Vagina (tissue), 2 donors: ENCODE data around the gene PTK6. TPM values are rescaled to one million over a fixed set of nuclear protein-coding genes. Genes with fewer than 3 reads are reported as not detected.
A peak's percentile ranks its signal among the peaks of the same experiment; 100 is the strongest.

Experiments
- DNase-seq, 2 donors: peaks; one replicate each; pipeline ENCODE4 v3.0.0-alpha.2; 2017; ENCODE audit errors: extremely low spot score in 2 of 2
- H3K27ac ChIP-seq: fragments of 200-600 bp; sonication (generic); one replicate; pipeline ENCODE4 v1.5.1; 2019
- H3K27me3 ChIP-seq: fragments of 200-600 bp; sonication (generic); one replicate; pipeline ENCODE4 v1.5.1; 2019
- H3K36me3 ChIP-seq, 2 donors: fragments of 200-600 bp; sonication (generic); one replicate each; pipeline ENCODE4 v1.5.1; 2017 to 2019
- H3K4me1 ChIP-seq: fragments of 200-600 bp; sonication (generic); one replicate; pipeline ENCODE4 v1.5.1; 2019
- H3K4me3 ChIP-seq, 2 donors: fragments of 200-600 bp; sonication (generic); 1 replicate in 1 of 2; 2 replicates in 1 of 2; pipeline ENCODE4 v1.5.1; 2016 to 2019
- H3K9me3 ChIP-seq: fragments of 200-600 bp; sonication (generic); one replicate; pipeline ENCODE4 v1.5.1; 2019
- POLR2A ChIP-seq, 2 donors: fragments of 450-650 bp; IDR thresholded peaks; one replicate each; pipeline ENCODE4 v1.6.1; 2017; ENCODE audit warnings: antibody characterized with exemption in 2 of 2, mild to moderate bottlenecking in 2 of 2, moderate library complexity in 2 of 2
- POLR2AphosphoS5 ChIP-seq, 2 donors: sonication (generic); formaldehyde crosslinking; IDR thresholded peaks; one replicate each; pipeline ENCODE4 v1.9.0; 2017; ENCODE audit warnings: antibody characterized with exemption in 2 of 2, mild to moderate bottlenecking in 2 of 2, low read depth in 1 of 2; ENCODE audit not compliant: insufficient read depth in 1 of 2
- intact Hi-C: fragments of 100-400 bp; cut with DNase I; formaldehyde crosslinking; loops from one replicate; pipeline ENCODE4 v1.15.1; 2023
- total RNA-seq: library from RNA; depleted of rRNA; stranded (reverse); fragments of >200 nt; gene quantifications from one replicate; pipeline ENCODE4 v1.2.3, GENCODE V29; 2016
- TF ChIP-seq, protein P1 (sequence below), 3 experiments: fragments of 450-650 bp in 2 of 3; fragments of 200-600 bp in 1 of 3; sonication (generic) in 1 of 3; IDR thresholded peaks; one replicate each; pipeline ENCODE4 v1.5.1; 2017 to 2019; ENCODE audit warnings: antibody characterized with exemption in 3 of 3, mild to moderate bottlenecking in 2 of 3, moderate library complexity in 2 of 3

Gene PTK6
- total RNA-seq, 1 donor from 2014 or later = 25.8 TPM

DNA sequence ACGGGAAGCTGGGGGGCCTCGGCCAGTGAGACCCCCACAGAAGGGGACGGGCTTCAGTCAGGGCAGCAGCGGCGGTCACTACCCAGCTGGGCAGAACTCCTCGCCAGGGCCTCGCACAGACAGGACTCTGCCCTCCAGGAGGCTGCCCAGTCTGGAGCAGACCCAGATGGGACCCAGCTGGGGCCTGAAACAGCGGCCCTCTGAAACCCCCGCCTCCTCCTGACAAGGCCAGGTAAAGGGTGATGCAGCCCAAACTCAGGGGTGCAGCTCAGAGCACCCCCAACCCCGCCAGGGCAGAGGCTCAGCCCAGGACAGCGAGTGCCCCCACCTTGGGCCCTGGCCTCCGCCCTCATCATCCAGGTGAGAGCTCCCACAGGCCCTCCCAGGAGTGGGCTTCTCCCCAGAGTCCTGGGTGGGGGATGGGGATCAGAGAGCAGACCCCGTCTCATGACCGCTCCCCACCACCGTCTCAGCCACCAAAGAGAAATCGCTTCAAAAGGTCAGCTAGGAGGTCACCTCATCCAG, 40.5 kb downstream of the PTK6 start:
- intact Hi-C loops = no loop called here
- peak overlapping the region; percentile 24 to 31 for H3K4me3 ChIP-seq
- H3K27me3 ChIP-seq = peaks cover 20% of the 10 kb centered on the region
- TF ChIP-seq POLR2AphosphoS5 (IDR thresholded peaks at IDR 0.05; ENCODE audit: insufficient read depth in 1 of 2, low read depth in 1 of 2) (no peak), POLR2A (IDR thresholded peaks at IDR 0.05) (no peak)
- TF ChIP-seq, protein P1, sequence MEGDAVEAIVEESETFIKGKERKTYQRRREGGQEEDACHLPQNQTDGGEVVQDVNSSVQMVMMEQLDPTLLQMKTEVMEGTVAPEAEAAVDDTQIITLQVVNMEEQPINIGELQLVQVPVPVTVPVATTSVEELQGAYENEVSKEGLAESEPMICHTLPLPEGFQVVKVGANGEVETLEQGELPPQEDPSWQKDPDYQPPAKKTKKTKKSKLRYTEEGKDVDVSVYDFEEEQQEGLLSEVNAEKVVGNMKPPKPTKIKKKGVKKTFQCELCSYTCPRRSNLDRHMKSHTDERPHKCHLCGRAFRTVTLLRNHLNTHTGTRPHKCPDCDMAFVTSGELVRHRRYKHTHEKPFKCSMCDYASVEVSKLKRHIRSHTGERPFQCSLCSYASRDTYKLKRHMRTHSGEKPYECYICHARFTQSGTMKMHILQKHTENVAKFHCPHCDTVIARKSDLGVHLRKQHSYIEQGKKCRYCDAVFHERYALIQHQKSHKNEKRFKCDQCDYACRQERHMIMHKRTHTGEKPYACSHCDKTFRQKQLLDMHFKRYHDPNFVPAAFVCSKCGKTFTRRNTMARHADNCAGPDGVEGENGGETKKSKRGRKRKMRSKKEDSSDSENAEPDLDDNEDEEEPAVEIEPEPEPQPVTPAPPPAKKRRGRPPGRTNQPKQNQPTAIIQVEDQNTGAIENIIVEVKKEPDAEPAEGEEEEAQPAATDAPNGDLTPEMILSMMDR (IDR thresholded peaks at IDR 0.05) = no peak
- no peaks in the 10 kb centered on the region for H3K36me3 ChIP-seq
- H3K4me1 ChIP-seq = peaks cover 23% of the 10 kb centered on the region
- H3K27ac ChIP-seq = no peak overlapping the region
- no peaks in the 10 kb centered on the region for H3K9me3 ChIP-seq
- no peak for DNase-seq

DNA sequence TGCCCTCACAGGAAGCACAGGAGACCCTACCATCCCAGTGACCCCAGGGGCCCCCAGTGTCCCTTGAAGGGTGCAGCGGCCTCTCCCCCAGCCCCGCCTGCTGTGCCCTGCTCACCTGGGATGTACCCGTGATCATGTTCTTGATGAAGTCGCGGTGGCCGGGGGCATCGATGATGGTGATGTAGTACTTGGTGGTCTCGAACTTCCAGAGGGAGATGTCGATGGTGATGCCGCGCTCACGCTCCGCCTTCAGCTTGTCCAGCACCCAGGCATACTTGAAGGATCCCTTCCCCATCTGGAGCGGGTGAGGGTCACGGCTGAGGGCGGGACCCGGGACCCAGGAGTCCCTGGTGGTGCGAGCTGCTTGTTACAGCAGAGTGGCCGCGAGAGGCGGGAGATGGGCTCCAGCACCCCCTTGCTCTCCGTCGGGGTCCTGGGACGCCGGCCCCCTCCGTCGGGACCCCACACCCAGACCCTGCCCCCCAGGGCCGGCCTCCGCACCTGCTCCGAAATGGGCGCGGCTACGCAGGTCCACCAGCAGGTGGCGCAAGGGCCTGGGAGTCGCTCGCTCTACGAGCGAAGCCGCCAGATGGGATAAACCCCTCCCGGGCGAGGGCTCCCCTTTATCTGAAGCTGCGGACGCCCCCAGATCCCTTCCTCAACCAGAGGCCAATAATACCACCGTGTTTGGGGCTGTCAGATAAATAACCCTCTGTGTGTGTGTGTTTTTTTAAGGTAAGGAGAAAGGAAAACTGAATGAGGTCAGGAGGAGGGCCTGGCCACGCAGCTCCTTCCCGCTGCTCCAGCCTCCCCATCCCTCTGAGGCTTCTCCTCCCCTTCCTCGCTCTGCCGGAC, 41.2 kb downstream of the PTK6 start:
- Histone ChIP-seq H3K27me3 (peaks cover 21% of the 10 kb centered on the region), H3K9me3 (no peaks in the 10 kb centered on the region), H3K27ac (no peak overlapping the region), H3K4me1 (peaks cover 23% of the 10 kb centered on the region), H3K36me3 (no peaks in the 10 kb centered on the region), H3K4me3 (peak overlapping the region; percentile 24 to 31)
- no peak for DNase-seq
- TF ChIP-seq POLR2A (IDR thresholded peaks at IDR 0.05) (no peak), POLR2AphosphoS5 (IDR thresholded peaks at IDR 0.05; ENCODE audit: insufficient read depth in 1 of 2, low read depth in 1 of 2) (no peak)
- TF ChIP-seq, protein P1 (IDR thresholded peaks at IDR 0.05) = peak; percentile 59 to 91 (median 85)
- intact Hi-C loops = no loop called here

GRCh38 chr20:63495167-63495720, 41.9 kb downstream of the PTK6 start:
- peaks cover 18% of the 10 kb centered on the region for H3K27me3 ChIP-seq
- intact Hi-C loops = no loop called here

DNA sequence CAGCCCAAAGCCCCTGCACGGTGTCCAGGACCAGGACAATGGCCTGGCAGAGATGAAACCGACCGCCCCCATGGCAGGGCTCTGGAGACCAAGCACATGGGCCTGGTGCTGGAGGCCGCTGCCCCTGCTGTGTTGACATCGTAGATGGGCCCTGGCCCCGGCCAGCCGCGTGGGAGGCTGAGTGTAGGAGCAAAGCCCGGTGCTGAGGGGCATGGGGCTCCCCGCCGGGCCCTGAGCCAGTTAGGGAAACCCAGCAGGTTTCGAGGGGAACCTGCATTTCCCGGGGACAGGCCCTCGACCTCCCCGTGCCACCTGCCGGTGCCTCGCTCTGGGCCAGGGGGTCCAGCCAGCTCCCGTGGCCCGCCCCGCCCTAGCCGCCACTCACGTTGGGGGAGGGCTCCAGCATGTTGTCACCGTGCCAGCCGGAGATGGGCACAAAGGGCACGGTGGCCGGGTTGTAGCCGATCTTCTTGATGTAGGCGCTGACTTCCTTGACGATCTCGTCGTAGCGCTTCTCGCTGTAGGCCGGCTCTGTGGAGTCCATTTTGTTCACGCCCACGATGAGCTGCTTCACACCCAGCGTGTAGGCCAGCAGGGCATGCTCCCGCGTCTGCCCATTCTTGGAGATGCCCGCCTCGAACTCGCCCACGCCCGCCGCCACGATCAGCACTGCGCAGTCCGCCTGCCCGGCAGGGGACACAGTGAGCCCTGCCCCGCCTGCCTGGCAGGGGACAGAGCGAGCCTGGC, 42.6 kb downstream of the PTK6 start:
- Histone ChIP-seq H3K27me3 (peaks cover 12% of the 10 kb centered on the region), H3K27ac (no peak overlapping the region), H3K36me3 (no peaks in the 10 kb centered on the region), H3K9me3 (no peaks in the 10 kb centered on the region), H3K4me3 (no peak overlapping the region), H3K4me1 (peaks cover 19% of the 10 kb centered on the region)
- no peak for DNase-seq
- TF ChIP-seq POLR2AphosphoS5 (IDR thresholded peaks at IDR 0.05; ENCODE audit: insufficient read depth in 1 of 2, low read depth in 1 of 2) = no peak
- TF ChIP-seq, protein P1 (IDR thresholded peaks at IDR 0.05) = no peak
- no peak for TF ChIP-seq POLR2A (IDR thresholded peaks at IDR 0.05)
- intact Hi-C loops = no loop called here

More at GRCh38 chr20:63495167-63495720, 41.9 kb downstream of the PTK6 start:
- Histone ChIP-seq H3K4me3 (no peak overlapping the region), H3K9me3 (no peaks in the 10 kb centered on the region), H3K4me1 (peaks cover 23% of the 10 kb centered on the region), H3K27ac (no peak overlapping the region), H3K36me3 (no peaks in the 10 kb centered on the region)
- no peak for DNase-seq
- TF ChIP-seq, protein P1 (IDR thresholded peaks at IDR 0.05) = no peak
- no peak for TF ChIP-seq POLR2AphosphoS5 (IDR thresholded peaks at IDR 0.05; ENCODE audit: insufficient read depth in 1 of 2, low read depth in 1 of 2)
- TF ChIP-seq POLR2A (IDR thresholded peaks at IDR 0.05) = no peak
